Fibroblast of mammary gland (primary cell): ENCODE data around the gene TMEM9.

Experiments
- DNase-seq: peaks from one replicate; pipeline ENCODE4 v3.0.0-alpha.2; 2010; ENCODE audit warnings: low read depth
- H3K4me3 ChIP-seq: 2 replicates; pipeline ENCODE4 v1.5.1; 2011; ENCODE audit warnings: low read depth, mild to moderate bottlenecking, low read length, moderate library complexity; ENCODE audit not compliant: control insufficient read depth
- TF ChIP-seq, protein P1 (sequence below): conservative IDR thresholded peaks from 2 replicates; pipeline ENCODE4 v1.5.1; 2011; ENCODE audit warnings: low read depth, low read length, inconsistent platforms; ENCODE audit not compliant: control insufficient read depth, insufficient read depth

Gene TMEM9

DNA sequence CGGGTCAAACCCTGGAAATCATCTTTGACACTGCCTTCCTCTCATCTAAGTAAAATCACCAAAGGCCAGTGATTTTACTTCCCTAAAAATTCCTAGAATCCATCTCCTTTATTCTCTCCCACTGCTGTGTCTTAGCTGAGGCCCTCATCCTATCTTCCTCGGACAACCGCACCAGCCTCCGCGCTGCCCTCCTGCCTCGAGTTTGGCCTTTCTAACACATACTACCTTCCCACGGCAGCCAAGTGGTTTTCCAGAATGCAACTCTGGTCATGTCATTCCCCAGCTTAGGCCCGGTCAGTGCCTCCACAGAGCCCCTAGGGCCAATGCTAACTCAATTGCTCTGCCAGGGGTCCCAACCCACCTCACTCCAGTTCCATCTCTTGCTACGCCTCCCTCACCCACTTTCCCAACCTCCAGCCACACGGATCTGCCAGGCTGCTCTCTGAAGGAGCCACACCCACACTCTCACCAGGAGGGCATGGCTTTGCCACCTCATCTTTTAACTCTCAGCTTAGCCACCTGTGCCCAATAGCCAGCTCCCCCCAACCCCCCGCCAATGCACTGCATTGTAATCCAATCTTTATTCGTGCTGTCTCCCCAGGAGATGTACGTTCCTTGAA is 6.8 kb downstream of the TMEM9 start:
- TF ChIP-seq, protein P1, sequence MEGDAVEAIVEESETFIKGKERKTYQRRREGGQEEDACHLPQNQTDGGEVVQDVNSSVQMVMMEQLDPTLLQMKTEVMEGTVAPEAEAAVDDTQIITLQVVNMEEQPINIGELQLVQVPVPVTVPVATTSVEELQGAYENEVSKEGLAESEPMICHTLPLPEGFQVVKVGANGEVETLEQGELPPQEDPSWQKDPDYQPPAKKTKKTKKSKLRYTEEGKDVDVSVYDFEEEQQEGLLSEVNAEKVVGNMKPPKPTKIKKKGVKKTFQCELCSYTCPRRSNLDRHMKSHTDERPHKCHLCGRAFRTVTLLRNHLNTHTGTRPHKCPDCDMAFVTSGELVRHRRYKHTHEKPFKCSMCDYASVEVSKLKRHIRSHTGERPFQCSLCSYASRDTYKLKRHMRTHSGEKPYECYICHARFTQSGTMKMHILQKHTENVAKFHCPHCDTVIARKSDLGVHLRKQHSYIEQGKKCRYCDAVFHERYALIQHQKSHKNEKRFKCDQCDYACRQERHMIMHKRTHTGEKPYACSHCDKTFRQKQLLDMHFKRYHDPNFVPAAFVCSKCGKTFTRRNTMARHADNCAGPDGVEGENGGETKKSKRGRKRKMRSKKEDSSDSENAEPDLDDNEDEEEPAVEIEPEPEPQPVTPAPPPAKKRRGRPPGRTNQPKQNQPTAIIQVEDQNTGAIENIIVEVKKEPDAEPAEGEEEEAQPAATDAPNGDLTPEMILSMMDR: no peak
- no peak for DNase-seq
- H3K4me3 ChIP-seq: no peak overlapping the region

DNA sequence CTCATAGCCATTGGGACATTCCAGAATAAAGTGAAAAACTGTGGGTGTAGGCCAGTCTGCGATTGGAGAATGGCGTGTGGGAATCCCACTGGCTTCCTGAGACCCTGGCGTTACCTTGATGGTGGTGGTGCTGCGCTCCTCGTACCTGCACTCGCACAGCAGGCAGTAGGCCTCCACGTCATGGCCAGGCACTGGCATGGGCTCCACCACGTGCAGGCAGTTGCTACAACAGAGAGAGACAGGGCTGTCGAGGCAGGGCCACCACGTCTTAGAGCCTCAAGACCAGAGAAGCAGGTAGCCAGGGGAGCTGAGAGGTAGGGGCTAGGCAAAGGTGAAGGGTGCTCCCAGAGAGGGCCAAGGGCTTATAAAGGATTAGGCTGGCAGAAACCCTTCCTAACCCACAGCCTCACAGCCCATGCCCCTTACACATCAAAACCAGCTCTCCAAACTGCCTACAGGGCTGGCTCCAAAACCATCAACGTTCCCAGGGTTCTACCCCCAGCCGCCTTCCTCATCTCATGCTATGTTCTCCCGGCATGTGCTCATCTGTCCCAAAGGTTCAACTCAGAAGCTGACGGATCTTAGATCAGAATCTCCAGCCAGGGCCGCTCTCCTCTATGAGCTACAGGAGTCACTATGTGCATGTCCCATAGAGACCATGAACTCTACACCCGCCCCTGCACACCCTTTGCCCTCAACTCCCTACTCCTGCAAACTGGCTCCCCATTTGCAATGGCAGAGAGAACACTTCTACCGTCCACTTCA is 7.5 kb downstream of the TMEM9 start:
- no peak for DNase-seq
- TF ChIP-seq, protein P1: no peak
- H3K4me3 ChIP-seq: no peak overlapping the region

DNA sequence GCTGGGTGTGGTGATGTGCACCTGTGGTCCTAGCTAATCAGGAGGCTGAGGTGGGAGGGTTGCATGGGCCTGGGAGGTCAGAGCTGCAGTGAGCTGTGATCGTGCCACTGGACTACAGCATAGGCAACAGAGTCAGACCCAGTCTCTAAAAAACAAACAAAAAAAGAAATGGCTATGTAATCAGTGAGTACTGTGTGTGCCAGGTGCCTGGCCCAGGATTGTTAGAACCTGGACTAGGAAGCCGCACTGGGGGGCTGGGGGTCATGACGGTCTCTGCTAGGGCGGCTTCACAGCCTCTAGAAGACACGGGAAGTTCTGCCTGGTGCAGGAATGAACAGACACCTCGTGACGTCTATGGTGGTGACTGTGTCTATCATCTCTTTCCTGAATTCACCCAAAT is 8.5 kb downstream of the TMEM9 start:
- no peak for DNase-seq
- TF ChIP-seq, protein P1: no peak
- no peak overlapping the region for H3K4me3 ChIP-seq

DNA sequence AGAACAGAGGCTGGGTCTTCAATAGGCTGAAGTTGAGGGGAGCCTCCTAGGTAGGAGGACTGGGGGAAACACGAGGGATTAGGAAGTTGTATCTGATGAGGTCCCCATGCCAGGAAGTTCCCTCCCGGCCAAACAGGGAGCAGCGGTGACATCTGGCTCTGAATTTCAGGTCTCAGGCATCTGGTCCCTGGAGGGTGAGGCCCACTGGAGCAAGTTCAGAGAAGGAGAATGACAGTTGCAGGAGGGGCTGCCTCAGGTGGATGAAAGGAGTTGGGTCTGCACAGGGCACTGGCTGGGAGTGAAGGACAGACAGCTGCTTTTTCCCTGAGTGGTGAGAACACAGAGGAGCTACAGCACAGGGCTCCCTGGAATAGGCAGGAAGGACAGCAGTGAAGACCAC is 9.1 kb downstream of the TMEM9 start:
- TF ChIP-seq, protein P1: no peak
- no peak overlapping the region for H3K4me3 ChIP-seq
- DNase-seq: no peak

DNA sequence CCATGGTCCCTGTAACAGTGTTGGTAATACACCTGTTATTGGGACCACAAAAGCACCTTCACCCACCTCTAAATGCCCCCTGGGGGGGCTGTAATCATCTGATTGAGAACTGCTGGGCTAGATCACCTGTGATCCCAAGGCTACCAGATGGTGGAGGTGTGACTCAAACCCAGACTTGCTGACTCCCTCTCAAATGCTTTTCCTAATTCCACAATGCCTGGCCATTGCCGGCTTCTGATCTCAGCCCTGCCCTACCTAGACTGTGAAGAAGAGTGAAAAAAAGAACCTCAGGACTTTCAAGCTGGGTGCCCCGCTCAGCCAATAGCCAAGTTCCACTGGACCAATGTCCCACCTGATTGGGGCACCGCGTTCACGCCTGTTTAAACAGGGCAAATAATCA is 9.6 kb downstream of the TMEM9 start:
- no peak for DNase-seq
- H3K4me3 ChIP-seq: no peak overlapping the region
- TF ChIP-seq, protein P1: no peak

DNA sequence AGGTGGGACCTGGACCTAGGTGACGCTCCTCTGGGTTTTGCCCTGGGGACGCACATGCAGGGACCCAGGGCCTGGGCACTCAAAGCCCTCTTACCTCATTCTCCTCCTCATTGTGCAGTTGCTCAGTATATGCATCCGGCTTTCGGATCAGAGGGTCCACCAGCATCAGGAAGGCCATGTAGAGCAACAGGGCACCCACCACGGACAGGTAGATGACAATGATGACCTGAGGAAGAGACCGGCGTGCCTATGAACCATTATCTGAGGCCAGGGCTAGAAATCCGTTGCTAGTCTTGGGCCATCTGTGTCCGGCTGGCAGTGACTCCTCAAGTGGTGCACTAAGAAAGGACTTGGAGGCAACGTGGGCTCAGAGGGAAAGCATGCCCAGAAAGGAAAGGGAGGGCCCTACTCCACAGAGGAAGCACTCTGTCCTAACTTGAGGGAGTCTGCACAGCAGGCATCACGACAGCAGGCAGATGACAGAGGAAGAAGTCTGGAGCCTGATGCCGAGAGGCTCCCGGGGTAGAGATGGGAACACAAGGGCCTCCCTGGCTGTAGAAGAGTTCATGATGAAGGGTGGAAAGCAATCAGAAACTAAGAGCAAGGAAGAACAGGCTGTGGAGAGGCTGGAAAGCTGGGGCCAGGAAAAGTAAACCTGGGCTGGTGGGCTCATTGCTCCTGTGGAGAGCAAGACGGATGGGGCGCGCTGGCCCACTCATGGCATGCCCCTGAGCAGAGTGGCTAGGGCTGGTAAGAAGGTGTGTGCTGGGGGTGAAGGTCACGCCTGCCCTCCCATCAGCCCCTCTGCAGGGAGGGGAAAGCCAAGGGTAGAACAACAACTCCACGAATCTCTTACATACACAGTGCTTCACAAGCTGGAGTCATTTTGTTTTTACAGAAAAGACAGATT is 10.3 kb downstream of the TMEM9 start:
- TF ChIP-seq, protein P1: no peak
- DNase-seq: no peak
- H3K4me3 ChIP-seq: no peak overlapping the region
